Stimulated activated CD8-positive, alpha-beta memory T cell treated with anti-CD3 and anti-CD28 coated beads, Interleukin-12 subunit alpha, Interleukin-12 subunit beta, amount 100 ng/mL, for 24 hours (primary cell): ENCODE measurements around the gene PRSS33.
A peak's percentile ranks its signal among the peaks of the same experiment; 100 is the strongest.

Source experiments
- DNase-seq: peaks from one replicate; pipeline ENCODE4 v3.0.0-alpha.2; 2020; ENCODE audit errors: extremely low read depth

Gene PRSS33

GRCh38 chr16:2799205-2799858 lies 12.0 kb upstream of the PRSS33 start:
- no peak for DNase-seq

- no peak for DNase-seq
Observed at GRCh38 chr16:2798723-2799204, 11.4 kb upstream of the PRSS33 start.

- no peak for DNase-seq
Observed at GRCh38 chr16:2795395-2796143, 8.2 kb upstream of the PRSS33 start.

GRCh38 chr16:2792940-2793339 lies 5.6 kb upstream of the PRSS33 start:
- no peak for DNase-seq

- DNase-seq, result no peak
Observed at GRCh38 chr16:2791174-2791573, 3.8 kb upstream of the PRSS33 start.

GRCh38 chr16:2790631-2791030 lies 3.3 kb upstream of the PRSS33 start:
- DNase-seq, result no peak

- no peak for DNase-seq
Observed at GRCh38 chr16:2787961-2788360, 601 bp upstream of the PRSS33 start.

- DNase-seq, result no peak
Observed at GRCh38 chr16:2786826-2787151, 571 bp downstream of the PRSS33 start.

- DNase-seq, result no peak
Observed at GRCh38 chr16:2786061-2786825, 1.1 kb downstream of the PRSS33 start.

- peak; percentile 17 for DNase-seq
Observed at GRCh38 chr16:2785101-2785991, 2.0 kb downstream of the PRSS33 start.

GRCh38 chr16:2784358-2785100 lies 2.8 kb downstream of the PRSS33 start:
- no peak for DNase-seq

- DNase-seq, result no peak
Observed at GRCh38 chr16:2783581-2784357, 3.6 kb downstream of the PRSS33 start.

GRCh38 chr16:2782583-2783351 lies 4.6 kb downstream of the PRSS33 start:
- no peak for DNase-seq

- no peak for DNase-seq
Observed at GRCh38 chr16:2779978-2780898, 7.1 kb downstream of the PRSS33 start.

GRCh38 chr16:2779151-2779920 lies 8.0 kb downstream of the PRSS33 start:
- no peak for DNase-seq

GRCh38 chr16:2778630-2778958 lies 8.8 kb downstream of the PRSS33 start:
- DNase-seq, result no peak

- DNase-seq, result no peak
Observed at GRCh38 chr16:2777903-2778629, 9.3 kb downstream of the PRSS33 start.
